ENCODE results near the gene NTN3. TPM values are rescaled to one million over a fixed set of nuclear protein-coding genes. Genes with fewer than 3 reads are reported as not detected.
A peak's percentile ranks its signal among the peaks of the same experiment; 100 is the strongest.
"Not testable (repeated sequence)": the region's sequence is repeated elsewhere in the genome, so short reads cannot be mapped to it uniquely, and the experiment has no call there.

NTN3 gene
- polyA plus RNA-seq, 1 donor: 2.3 TPM

DNA sequence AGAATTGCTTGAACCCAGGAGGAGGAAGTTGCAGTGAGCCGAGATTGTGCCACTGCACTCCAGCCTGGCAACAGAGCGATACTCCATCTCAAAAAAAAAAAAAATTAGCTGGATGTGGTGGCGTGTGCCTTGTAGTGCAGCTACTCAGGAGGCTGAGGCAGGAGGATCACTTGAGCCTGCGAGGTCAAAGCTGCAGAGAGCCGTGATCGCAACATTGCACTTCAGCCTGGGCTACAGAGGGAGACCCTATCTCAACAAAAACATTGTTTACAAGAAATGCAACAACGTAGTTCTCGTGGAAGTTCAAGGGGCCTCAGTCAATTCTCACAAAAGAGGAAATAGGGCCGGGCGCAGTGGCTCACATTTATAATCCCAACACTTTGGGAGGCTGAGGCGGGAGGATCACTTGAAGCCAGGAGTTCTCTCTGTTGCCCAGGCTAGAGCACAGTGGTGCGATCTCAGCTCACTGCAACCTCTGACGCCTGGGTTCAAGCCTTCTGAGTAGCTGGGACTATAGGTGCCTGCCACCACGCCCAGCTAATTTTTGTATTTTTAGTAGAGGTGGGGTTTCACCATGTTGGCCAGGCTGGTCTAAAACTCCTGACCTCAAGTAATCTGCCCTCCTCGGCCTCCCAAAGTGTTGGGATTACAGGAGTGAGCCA lies 29.8 kb upstream of the NTN3 start:
- not testable (repeated sequence) for DNase-seq

DNA sequence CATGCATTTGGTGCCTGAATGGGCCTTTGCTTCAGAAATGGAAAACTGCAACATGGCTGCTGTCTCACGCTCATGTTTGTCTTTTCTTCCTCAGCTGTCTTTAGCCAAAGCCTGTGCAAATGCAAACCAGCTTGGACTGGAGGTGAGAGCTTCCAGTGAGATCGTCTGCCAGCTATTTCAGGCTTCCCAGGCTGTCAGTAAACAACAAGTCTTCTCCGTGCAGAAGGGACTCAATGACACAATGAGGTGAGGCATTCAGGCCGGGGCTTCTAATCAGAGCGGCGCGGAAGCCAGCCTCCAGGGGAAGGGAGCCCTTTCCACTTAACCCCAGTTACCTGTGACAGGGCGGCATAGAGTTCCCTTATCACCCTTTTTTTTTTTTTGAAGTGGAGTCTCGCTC lies 27.5 kb upstream of the NTN3 start:
- no peak for DNase-seq

- DNase-seq: no peak
Measured at GRCh38 chr16:2447920-2448583, 23.0 kb upstream of the NTN3 start.

DNA sequence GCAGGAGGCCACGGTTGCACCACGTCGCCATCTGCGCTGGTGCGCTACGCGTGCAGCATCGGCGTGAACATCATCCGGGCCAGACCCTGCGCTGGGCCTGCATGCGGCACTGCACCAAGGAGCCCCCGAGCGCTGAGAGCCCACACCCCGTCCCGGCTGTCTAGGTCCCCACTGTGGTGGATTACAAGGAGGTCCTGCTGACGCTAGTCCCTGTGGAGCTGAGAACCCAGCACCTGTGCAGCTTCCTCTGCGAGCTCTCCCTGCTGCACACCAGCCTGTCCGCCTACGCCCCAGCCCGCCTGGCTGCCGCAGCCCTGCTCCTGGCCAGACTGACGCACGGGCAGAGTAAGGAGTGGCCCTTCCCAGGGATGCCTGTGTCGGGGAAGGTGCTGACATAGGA lies 22.0 kb upstream of the NTN3 start:
- DNase-seq: no peak

DNA sequence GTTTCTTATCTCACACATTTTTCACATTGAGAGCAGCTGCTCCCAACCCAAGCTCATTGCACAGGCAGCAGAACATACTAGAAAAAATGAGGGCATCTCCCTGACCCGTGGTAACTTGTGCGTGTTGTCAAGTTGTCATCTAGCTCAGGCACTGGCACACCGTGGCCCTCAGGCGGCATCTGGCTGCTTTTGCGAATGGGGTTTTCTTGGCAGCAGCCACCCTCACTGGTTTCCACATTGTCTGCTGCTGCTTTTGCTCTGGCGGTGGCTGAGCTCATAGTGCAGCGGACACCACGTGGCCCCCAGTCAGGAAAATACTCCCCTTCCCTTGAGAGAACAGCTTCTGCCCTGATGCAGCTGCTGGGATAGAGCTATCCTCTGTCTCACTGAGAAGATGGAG lies 20.6 kb upstream of the NTN3 start:
- no peak for DNase-seq

- no peak for DNase-seq
Measured at GRCh38 chr16:2450975-2451381, 20.1 kb upstream of the NTN3 start.

DNA sequence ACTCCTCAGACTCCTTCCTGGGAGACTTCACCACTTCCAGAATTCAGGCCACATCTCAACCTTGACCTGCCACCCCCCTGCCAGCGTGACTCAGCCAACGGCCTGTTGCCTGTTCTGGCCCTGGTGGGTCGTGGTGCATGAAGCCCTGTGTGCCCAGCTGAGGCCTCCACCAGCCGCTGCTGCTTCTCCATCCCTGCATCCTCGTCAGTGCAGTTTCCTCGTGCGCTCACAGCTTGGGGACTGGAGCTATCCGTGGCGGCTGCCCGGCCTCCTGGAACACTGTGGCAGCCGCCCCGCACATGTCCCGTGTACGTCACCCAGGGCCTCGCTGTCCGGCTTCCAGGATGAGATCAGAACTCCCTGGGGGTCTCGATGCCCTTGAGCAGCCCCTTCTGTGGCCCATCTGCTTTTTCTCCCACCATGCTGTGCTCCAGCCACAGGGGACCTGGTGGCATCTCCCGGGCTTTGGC lies 19.2 kb upstream of the NTN3 start:
- no peak for DNase-seq

- DNase-seq: no peak
Measured at GRCh38 chr16:2452650-2453049, 18.4 kb upstream of the NTN3 start.

DNA sequence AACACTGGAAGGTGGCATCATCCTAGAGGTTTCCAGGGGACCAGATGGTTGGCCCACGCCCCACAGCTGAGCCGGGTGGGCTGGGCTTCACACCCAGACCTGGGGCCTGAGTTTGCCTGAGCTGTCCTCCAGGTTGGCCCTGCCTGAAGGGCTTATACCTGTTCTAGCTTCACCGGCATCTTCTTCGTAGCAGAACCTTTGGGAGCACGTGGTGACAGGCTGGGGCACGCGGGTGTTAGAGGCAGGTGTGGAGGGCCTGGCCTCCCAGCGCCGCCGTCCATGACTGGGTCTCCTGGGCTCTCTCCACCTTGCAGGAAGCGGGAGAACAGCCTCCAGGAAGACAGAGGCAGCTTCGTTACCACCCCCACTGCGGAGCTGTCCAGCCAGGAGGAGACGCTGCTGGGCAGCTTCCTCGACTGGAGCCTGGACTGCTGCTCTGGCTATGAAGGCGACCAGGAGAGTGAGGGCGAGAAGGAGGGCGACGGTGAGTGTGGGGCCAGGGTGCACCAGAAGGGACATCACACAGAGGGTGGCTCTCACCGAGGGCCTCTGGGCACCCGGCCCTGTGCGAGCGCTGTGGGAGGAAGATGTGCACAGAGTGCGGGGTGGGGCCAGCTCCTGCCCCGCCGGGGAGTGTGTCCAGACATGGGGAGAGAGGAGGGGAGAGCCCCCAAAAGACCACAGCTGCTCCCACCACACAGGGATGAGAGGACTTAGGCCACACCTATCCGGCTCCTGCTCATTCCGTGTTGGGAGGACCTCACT lies 15.8 kb upstream of the NTN3 start:
- DNase-seq: no peak

DNA sequence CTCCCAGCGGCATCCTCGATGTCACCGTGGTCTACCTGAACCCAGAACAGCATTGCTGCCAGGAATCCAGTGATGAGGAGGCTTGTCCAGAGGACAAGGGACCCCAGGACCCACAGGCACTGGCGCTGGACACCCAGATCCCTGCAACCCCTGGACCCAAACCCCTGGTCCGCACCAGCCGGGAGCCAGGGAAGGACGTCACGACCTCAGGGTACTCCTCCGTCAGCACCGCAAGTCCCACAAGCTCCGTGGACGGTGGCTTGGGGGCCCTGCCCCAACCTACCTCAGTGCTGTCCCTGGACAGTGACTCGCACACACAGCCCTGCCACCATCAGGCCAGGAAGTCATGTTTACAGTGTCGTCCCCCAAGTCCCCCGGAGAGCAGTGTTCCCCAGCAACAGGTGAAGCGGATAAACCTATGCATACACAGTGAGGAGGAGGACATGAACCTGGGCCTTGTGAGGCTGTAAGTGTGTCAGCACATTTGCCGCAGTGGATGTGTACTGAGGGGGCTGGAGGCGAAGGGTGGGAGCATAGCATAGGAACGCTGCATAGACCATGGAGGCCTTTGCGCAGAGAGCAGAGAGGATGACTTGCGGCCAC lies 14.4 kb upstream of the NTN3 start:
- DNase-seq: no peak

DNA sequence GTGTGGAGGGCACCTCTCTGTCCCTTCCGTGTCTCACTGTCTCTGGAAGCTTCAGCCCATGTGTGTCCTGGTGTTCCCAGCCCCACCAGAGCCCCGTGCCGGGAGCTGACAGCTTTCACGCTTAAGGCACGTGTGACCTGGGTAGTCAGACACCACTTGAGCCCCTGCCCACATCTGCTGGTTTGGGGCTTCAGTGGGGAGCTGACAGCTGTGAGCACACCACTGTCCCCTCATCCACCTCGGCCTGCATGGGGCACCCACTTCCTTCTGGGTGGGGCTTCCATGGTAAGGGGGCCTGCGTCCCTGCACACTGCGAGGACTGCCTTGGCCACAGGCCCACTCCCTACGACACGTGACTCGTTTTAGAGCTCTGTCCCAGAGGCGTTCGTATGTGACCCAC lies 13.8 kb upstream of the NTN3 start:
- DNase-seq: no peak

GRCh38 chr16:2457946-2458345 lies 13.2 kb upstream of the NTN3 start:
- no peak for DNase-seq

GRCh38 chr16:2458887-2459646 lies 12.0 kb upstream of the NTN3 start:
- no peak for DNase-seq

GRCh38 chr16:2459647-2460390 lies 11.3 kb upstream of the NTN3 start, which contains the start of gene TEDC2:
TEDC2 (plus strand) TSS chr16:2460109; CDS start chr16:2460145, 36 bp downstream.
- peak; percentile 94 for DNase-seq

GRCh38 chr16:2460391-2460713 lies 10.7 kb upstream of the NTN3 start:
- no peak for DNase-seq

DNA sequence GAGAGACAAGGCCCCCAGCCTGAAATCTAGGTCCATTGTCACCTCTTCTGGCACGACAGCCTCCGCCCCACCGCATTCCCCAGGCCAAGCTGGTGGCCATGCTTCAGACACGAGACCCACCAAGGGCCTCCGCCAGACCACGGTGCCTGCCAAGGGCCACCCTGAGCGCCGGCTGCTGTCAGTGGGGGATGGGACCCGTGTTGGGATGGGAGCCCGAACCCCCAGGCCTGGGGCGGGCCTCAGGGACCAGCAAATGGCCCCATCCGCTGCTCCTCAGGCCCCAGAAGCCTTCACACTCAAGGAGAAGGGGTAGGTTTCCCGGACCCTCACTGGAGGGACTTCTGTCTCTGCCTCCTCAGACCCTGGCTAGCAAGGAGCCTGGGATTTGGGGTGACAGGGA lies 10.2 kb upstream of the NTN3 start:
- DNase-seq: no peak

DNA sequence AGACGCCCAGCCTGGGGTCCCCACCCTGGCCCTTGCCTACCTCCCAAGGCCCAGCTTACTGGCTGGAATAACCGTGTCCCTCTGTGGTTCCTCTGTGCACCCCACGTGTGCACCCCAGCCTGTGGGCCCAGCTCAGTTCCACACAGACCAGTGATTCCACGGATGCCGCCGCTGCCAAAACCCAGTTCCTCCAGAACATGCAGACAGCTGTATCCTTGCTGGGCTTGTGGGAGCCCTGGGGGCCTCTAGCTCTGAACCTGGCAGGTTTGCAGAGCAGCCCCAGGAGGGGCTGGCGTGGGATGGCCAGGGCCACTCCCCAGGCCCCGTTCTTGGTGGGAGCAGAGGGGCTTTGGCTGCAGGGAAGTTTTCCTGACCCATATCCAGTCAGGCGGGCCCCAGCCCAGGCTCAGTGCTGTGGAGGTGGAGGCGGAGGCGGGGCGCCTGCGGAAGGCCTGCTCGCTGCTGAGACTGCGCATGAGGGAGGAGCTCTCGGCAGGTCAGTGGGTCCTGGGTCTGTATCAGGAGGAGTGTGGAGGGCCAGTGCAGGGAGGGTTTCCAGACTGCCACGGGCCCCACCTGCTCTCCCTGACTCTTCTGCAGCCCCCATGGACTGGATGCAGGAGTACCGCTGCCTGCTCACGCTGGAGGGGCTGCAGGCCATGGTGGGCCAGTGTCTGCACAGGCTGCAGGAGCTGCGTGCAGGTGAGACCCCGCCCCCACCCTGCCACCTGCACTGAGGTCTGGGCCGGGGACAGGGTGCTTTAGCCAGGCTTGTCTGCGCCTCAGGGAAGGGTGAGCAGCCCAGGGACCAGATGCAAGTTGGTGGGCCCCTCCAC lies 8.8 kb upstream of the NTN3 start:
- no peak for DNase-seq

GRCh38 chr16:2464333-2464732 lies 6.8 kb upstream of the NTN3 start:
- DNase-seq: no peak

DNA sequence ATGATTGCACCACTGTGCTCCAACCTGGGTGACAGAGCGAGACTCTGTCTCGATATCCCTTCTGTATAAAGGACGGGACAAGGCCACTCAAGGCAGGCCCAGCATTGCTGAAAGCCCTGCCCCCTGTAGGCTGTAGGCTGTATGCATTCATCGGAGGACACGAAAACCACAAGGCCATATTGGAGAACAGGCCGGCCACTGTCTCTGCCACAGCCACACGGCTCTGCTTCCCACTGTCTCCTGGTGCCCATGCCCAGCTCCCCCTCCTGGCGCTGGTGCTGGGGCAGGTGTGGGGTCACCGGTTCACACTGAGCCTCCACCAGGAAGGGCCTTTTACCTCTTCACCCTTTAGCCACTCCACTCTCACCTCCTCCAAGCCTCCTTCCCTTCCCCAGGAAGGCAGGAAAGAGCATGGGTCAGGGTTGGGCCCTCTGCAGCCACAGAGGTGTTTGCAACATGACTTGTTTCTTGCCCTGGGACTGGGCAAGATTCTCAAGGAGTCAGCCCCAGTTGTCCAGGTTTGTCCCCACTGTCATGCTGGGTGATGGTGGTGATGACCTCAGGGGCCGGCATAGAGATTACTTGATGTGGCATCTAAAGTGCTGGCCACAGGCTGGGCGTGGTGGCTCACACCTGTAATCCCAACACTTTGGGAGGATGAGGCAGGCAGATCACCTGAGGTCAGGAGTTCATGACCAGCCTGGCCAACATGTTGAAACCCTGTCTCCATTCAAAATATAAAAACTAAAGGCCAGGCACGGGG lies 5.3 kb upstream of the NTN3 start:
- DNase-seq: no peak
